ENCODE results near the gene SLC9C2.

GRCh38 chr1:173639102-173639501, 36.2 kb upstream of the SLC9C2 start:
- TF ChIP-seq CTCF (IDR thresholded peaks at IDR 0.05; ENCODE audit: poor library complexity, severe bottlenecking), result no peak
- no peak for TF ChIP-seq RAD21 (conservative IDR thresholded peaks at IDR 0.05)
- TF ChIP-seq POLR2AphosphoS5 (IDR thresholded peaks at IDR 0.05), result no peak
- TF ChIP-seq TAF1 (IDR thresholded peaks at IDR 0.05; ENCODE audit: low read depth), result no peak

Data from neural cell (in vitro differentiated cells).